Measurements from ENCODE around the gene TCF7L1.

The TCF7L1 gene

GRCh38 chr2:85130407-85130806 is 2.8 kb upstream of the TCF7L1 start:
- TF ChIP-seq CTCF (IDR thresholded peaks at IDR 0.05; ENCODE audit: low read depth, low read length, missing control alignments), result no peak
- H3K4me3 ChIP-seq (ENCODE audit: low read depth, low read length), result no peak overlapping the region
- no peak for DNase-seq (ENCODE audit: low read depth)

- TF ChIP-seq CTCF (IDR thresholded peaks at IDR 0.05; ENCODE audit: low read depth, low read length, missing control alignments), result peak; percentile 30
- no peak for DNase-seq (ENCODE audit: low read depth)
- no peak overlapping the region for H3K4me3 ChIP-seq (ENCODE audit: low read depth, low read length)
Observed at GRCh38 chr2:85131116-85131515, 2.1 kb upstream of the TCF7L1 start.

- no peak for DNase-seq (ENCODE audit: low read depth)
- no peak overlapping the region for H3K4me3 ChIP-seq (ENCODE audit: low read depth, low read length)
- TF ChIP-seq CTCF (IDR thresholded peaks at IDR 0.05; ENCODE audit: low read depth, low read length, missing control alignments), result no peak
Observed at GRCh38 chr2:85132397-85132796, 795 bp upstream of the TCF7L1 start.

GRCh38 chr2:85133751-85134254 is 611 bp downstream of the TCF7L1 start:
- no peak overlapping the region; the same call in 1 of the 2 replicates for H3K4me3 ChIP-seq (ENCODE audit: low read depth, low read length)
- no peak for TF ChIP-seq CTCF (IDR thresholded peaks at IDR 0.05; ENCODE audit: low read depth, low read length, missing control alignments)
- DNase-seq (ENCODE audit: low read depth), result no peak

GRCh38 chr2:85134255-85134895 is 1.2 kb downstream of the TCF7L1 start:
- TF ChIP-seq CTCF (IDR thresholded peaks at IDR 0.05; ENCODE audit: low read depth, low read length, missing control alignments), result no peak
- no peak for DNase-seq (ENCODE audit: low read depth)
- no peak overlapping the region for H3K4me3 ChIP-seq (ENCODE audit: low read depth, low read length)

- DNase-seq (ENCODE audit: low read depth), result no peak
- no peak overlapping the region for H3K4me3 ChIP-seq (ENCODE audit: low read depth, low read length)
Observed at GRCh38 chr2:85134896-85135659, 1.9 kb downstream of the TCF7L1 start.

More at GRCh38 chr2:85134896-85135659, 1.9 kb downstream of the TCF7L1 start:
- no peak for TF ChIP-seq CTCF (IDR thresholded peaks at IDR 0.05; ENCODE audit: low read depth, low read length, missing control alignments)
